ENCODE results near the gene GNG11.
"Not testable (repeated sequence)": the region's sequence is repeated elsewhere in the genome, so short reads cannot be mapped to it uniquely, and the experiment has no call there.

The GNG11 gene

GRCh38 chr7:93911661-93912060 lies 9.9 kb upstream of the GNG11 start:
- DNase-seq (ENCODE audit: low read depth) = not testable (repeated sequence)

- DNase-seq (ENCODE audit: low read depth) = no peak
Measured at GRCh38 chr7:93913197-93913596, 8.3 kb upstream of the GNG11 start.

GRCh38 chr7:93914581-93915066 lies 6.9 kb upstream of the GNG11 start:
- DNase-seq (ENCODE audit: low read depth) = no peak

- not testable (repeated sequence) for DNase-seq (ENCODE audit: low read depth)
Measured at GRCh38 chr7:93915206-93915842, 6.2 kb upstream of the GNG11 start.

- DNase-seq (ENCODE audit: low read depth) = not testable (repeated sequence)
Measured at GRCh38 chr7:93915888-93916287, 5.6 kb upstream of the GNG11 start.

- not testable (repeated sequence) for DNase-seq (ENCODE audit: low read depth)
Measured at GRCh38 chr7:93916315-93916714, 5.2 kb upstream of the GNG11 start.

GRCh38 chr7:93920496-93921182 lies 896 bp upstream of the GNG11 start:
- no peak for DNase-seq (ENCODE audit: low read depth)

GRCh38 chr7:93921186-93921585 lies 349 bp upstream of the GNG11 start:
- no peak for DNase-seq (ENCODE audit: low read depth)

GRCh38 chr7:93923296-93923695 lies 1.8 kb downstream of the GNG11 start:
- DNase-seq (ENCODE audit: low read depth) = no peak

- DNase-seq (ENCODE audit: low read depth) = no peak
Measured at GRCh38 chr7:93923942-93924341, 2.4 kb downstream of the GNG11 start.

- DNase-seq (ENCODE audit: low read depth) = no peak
Measured at GRCh38 chr7:93926800-93927199, 5.3 kb downstream of the GNG11 start.

GRCh38 chr7:93927585-93927984 lies 6.0 kb downstream of the GNG11 start:
- no peak for DNase-seq (ENCODE audit: low read depth)

GRCh38 chr7:93931655-93932054 lies 10.1 kb downstream of the GNG11 start:
- no peak for DNase-seq (ENCODE audit: low read depth)

- DNase-seq (ENCODE audit: low read depth) = no peak
Measured at GRCh38 chr7:93933156-93933555, 11.6 kb downstream of the GNG11 start.

GRCh38 chr7:93935102-93935501 lies 13.6 kb downstream of the GNG11 start:
- DNase-seq (ENCODE audit: low read depth) = no peak

- no peak for DNase-seq (ENCODE audit: low read depth)
Measured at GRCh38 chr7:93937818-93938217, 16.3 kb downstream of the GNG11 start.

- DNase-seq (ENCODE audit: low read depth) = no peak
Measured at GRCh38 chr7:93938293-93938692, 16.8 kb downstream of the GNG11 start.

- DNase-seq (ENCODE audit: low read depth) = no peak
Measured at GRCh38 chr7:93941945-93942344, 20.4 kb downstream of the GNG11 start.

- DNase-seq (ENCODE audit: low read depth) = no peak
Measured at GRCh38 chr7:93943816-93944540, 22.4 kb downstream of the GNG11 start.

- no peak for DNase-seq (ENCODE audit: low read depth)
Measured at GRCh38 chr7:93944673-93945072, 23.1 kb downstream of the GNG11 start.

- no peak for DNase-seq (ENCODE audit: low read depth)
Measured at GRCh38 chr7:93945083-93945482, 23.5 kb downstream of the GNG11 start.

- DNase-seq (ENCODE audit: low read depth) = no peak
Measured at GRCh38 chr7:93945756-93946535, 24.4 kb downstream of the GNG11 start.

Data from stimulated activated CD8-positive, alpha-beta memory T cell treated with anti-CD3 and anti-CD28 coated beads, Interleukin-15, amount 100 ng/mL, for 1 hour (primary cell).